Fibroblast of skin of back (primary cell): ENCODE data around the gene ARFIP1.
A peak's percentile ranks its signal among the peaks of the same experiment; 100 is the strongest.

Experiments used
- DNase-seq: peaks from one replicate; pipeline ENCODE4 v3.0.0-alpha.2; 2013

Gene ARFIP1

GRCh38 chr4:152900395-152900794 lies 120.6 kb downstream of the ARFIP1 start:
- DNase-seq, result no peak

GRCh38 chr4:152901205-152901604 lies 121.5 kb downstream of the ARFIP1 start:
- DNase-seq, result no peak

- DNase-seq, result no peak
Measured at GRCh38 chr4:152903658-152904057, 123.9 kb downstream of the ARFIP1 start.

- no peak for DNase-seq
Measured at GRCh38 chr4:152909901-152910300, 130.1 kb downstream of the ARFIP1 start.

- DNase-seq, result no peak
Measured at GRCh38 chr4:152910521-152910920, 130.8 kb downstream of the ARFIP1 start.

GRCh38 chr4:152917543-152918395 lies 138.0 kb downstream of the ARFIP1 start:
- no peak for DNase-seq

- DNase-seq, result no peak
Measured at GRCh38 chr4:152919826-152920225, 140.1 kb downstream of the ARFIP1 start.

- DNase-seq, result peak; percentile 10
Measured at GRCh38 chr4:152920768-152921167, 141.0 kb downstream of the ARFIP1 start.

- DNase-seq, result no peak
Measured at GRCh38 chr4:152921284-152921683, 141.5 kb downstream of the ARFIP1 start.

- DNase-seq, result no peak
Measured at GRCh38 chr4:152925851-152926250, 146.1 kb downstream of the ARFIP1 start.

- no peak for DNase-seq
Measured at GRCh38 chr4:152926959-152927358, 147.2 kb downstream of the ARFIP1 start.

- DNase-seq, result no peak
Measured at GRCh38 chr4:152927737-152928136, 148.0 kb downstream of the ARFIP1 start.

- DNase-seq, result no peak
Measured at GRCh38 chr4:152928286-152928685, 148.5 kb downstream of the ARFIP1 start.

- DNase-seq, result no peak
Measured at GRCh38 chr4:152929888-152930287, 150.1 kb downstream of the ARFIP1 start.

GRCh38 chr4:152935143-152935542 lies 155.4 kb downstream of the ARFIP1 start:
- no peak for DNase-seq

GRCh38 chr4:152935631-152936445 lies 156.1 kb downstream of the ARFIP1 start, which contains the start of gene FHDC1:
FHDC1 (plus strand) TSS chr4:152936323; CDS start chr4:152943058, 6,735 bp downstream.
- DNase-seq, result no peak

- peak; percentile 28 for DNase-seq
Measured at GRCh38 chr4:152936446-152937335, 156.9 kb downstream of the ARFIP1 start.

- DNase-seq, result peak; percentile 36
Measured at GRCh38 chr4:152937336-152938236, 157.8 kb downstream of the ARFIP1 start.

- DNase-seq, result no peak
Measured at GRCh38 chr4:152938237-152938947, 158.6 kb downstream of the ARFIP1 start.

GRCh38 chr4:152939621-152940020 lies 159.9 kb downstream of the ARFIP1 start:
- DNase-seq, result no peak

- no peak for DNase-seq
Measured at GRCh38 chr4:152940461-152940860, 160.7 kb downstream of the ARFIP1 start.
